ENCODE results near the gene LYAR. TPM values are rescaled to one million over a fixed set of nuclear protein-coding genes. Genes with fewer than 3 reads are reported as not detected.

Gene LYAR
- total RNA-seq, 1 experiment from 2014 or later: 24.3 TPM

GRCh38 chr4:4333265-4333706, 43.3 kb upstream of the LYAR start:
- no peaks in the 10 kb centered on the region for H3K27me3 ChIP-seq (ENCODE audit: control insufficient read depth, insufficient read depth, low read length)
- no peak overlapping the region for H3K27ac ChIP-seq (ENCODE audit: low read length)
- H3K36me3 ChIP-seq (ENCODE audit: control insufficient read depth, insufficient read depth, low read length): no peaks in the 10 kb centered on the region
- ChIA-PET POLR2A (interaction anchor here (0.7 kb wide), 1 partner anchor 11 kb away, joined by 8 read pairs; no protein-coding TSS in a partner anchor), CTCF (interaction anchor here (0.6 kb wide), 1 partner anchor 132 kb away, joined by 4 read pairs; no protein-coding TSS in a partner anchor)
- DNase-seq (ENCODE audit: low read depth, low spot score): no peak
- no peak for ATAC-seq
- H3K4me1 ChIP-seq (ENCODE audit: control insufficient read depth, insufficient read depth, low read length): no peaks in the 10 kb centered on the region
- no peak for TF ChIP-seq SIN3A (IDR thresholded peaks at IDR 0.05; ENCODE audit: borderline replicate concordance, insufficient read depth, low read depth, low read length)
- no peak for TF ChIP-seq TCF7L2 (IDR thresholded peaks at IDR 0.05; ENCODE audit: low read depth, low read length)
- TF ChIP-seq REST (IDR thresholded peaks at IDR 0.05; ENCODE audit: insufficient read depth in 1 of 2, low read depth in 2 of 2, low read length in 1 of 2): no peak
- TF ChIP-seq POLR2AphosphoS5 (IDR thresholded peaks at IDR 0.05; ENCODE audit: low read depth, low read length): no peak
- no peak for TF ChIP-seq CTCF (IDR thresholded peaks at IDR 0.05)
- no peak overlapping the region for H3K4me3 ChIP-seq (ENCODE audit: low read depth in 2 of 2, low read length in 2 of 2)
- no TSS peak for BruUV-seq (replicated peaks)
- intact Hi-C loops (cut with micrococcal nuclease; ENCODE audit: unreplicated experiment) (no loop called here), in situ Hi-C loops (cut with HindIII; ENCODE audit: low pct_unique_long_range_greater_than_20kb, low sequenced_read_pairs) (no loop called here)
- H3K9me3 ChIP-seq (ENCODE audit: control insufficient read depth, insufficient read depth, low read depth, low read length): no peaks in the 10 kb centered on the region

- Histone ChIP-seq H3K36me3 (ENCODE audit: control insufficient read depth, insufficient read depth, low read length) (no peaks in the 10 kb centered on the region), H3K27me3 (ENCODE audit: control insufficient read depth, insufficient read depth, low read length) (no peaks in the 10 kb centered on the region), H3K4me1 (ENCODE audit: control insufficient read depth, insufficient read depth, low read length) (no peaks in the 10 kb centered on the region), H3K27ac (ENCODE audit: low read length) (no peak overlapping the region), H3K9me3 (ENCODE audit: control insufficient read depth, insufficient read depth, low read depth, low read length) (no peaks in the 10 kb centered on the region), H3K4me3 (ENCODE audit: low read depth in 2 of 2, low read length in 2 of 2) (no peak overlapping the region)
- DNase-seq (ENCODE audit: low read depth, low spot score): no peak
- no TSS peak for BruUV-seq (replicated peaks)
- ChIA-PET POLR2A (no interaction called here), CTCF (interaction anchor here (0.9 kb wide), 1 partner anchor 83 kb away, joined by 3 read pairs; no protein-coding TSS in a partner anchor)
- no peak for ATAC-seq
- TF ChIP-seq SIN3A (IDR thresholded peaks at IDR 0.05; ENCODE audit: borderline replicate concordance, insufficient read depth, low read depth, low read length) (no peak), CTCF (IDR thresholded peaks at IDR 0.05) (no peak), POLR2AphosphoS5 (IDR thresholded peaks at IDR 0.05; ENCODE audit: low read depth, low read length) (no peak), REST (IDR thresholded peaks at IDR 0.05; ENCODE audit: insufficient read depth in 1 of 2, low read depth in 2 of 2, low read length in 1 of 2) (no peak)
- in situ Hi-C loops (cut with HindIII; ENCODE audit: low pct_unique_long_range_greater_than_20kb, low sequenced_read_pairs): no loop called here
- intact Hi-C loops (cut with micrococcal nuclease; ENCODE audit: unreplicated experiment): no loop called here
These were observed 42.6 kb upstream of the LYAR start for GRCh38 chr4:4332529-4332928.
